SH-SY5Y (cell line): ENCODE results near the gene HCFC1R1.

Experiments
- GATA2 ChIP-seq: IDR thresholded peaks from 2 replicates; pipeline ENCODE4 v1.6.1; 2011; ENCODE audit warnings: mild to moderate bottlenecking, low read depth, low read length
- GATA3 ChIP-seq: IDR thresholded peaks from 2 replicates; pipeline ENCODE4 v1.6.1; 2011; ENCODE audit warnings: low read depth, mild to moderate bottlenecking, low read length, moderate library complexity

- no peak for TF ChIP-seq GATA2
- TF ChIP-seq GATA3, result no peak
Observed at GRCh38 chr16:3038256-3038655, 14.5 kb upstream of the HCFC1R1 start.
